H1 (cell line): Measurements from ENCODE around the gene PEPD. TPM values are rescaled to one million over a fixed set of nuclear protein-coding genes. Genes with fewer than 3 reads are reported as not detected.
A peak's percentile ranks its signal among the peaks of the same experiment; 100 is the strongest.

Source experiments
- ATF3 ChIP-seq: IDR thresholded peaks from 2 replicates; pipeline ENCODE4 v1.6.1; 2011; ENCODE audit warnings: low read depth, mild to moderate bottlenecking, low read length; ENCODE audit not compliant: insufficient read depth
- CBX8 ChIP-seq: fragments of 300-800, 300-1000 bp; sonication (generic); IDR thresholded peaks from 2 replicates; pipeline ENCODE4 v1.7.1; 2016; ENCODE audit warnings: low read depth, low read length, borderline replicate concordance
- CTCF ChIP-seq, 3 experiments: IDR thresholded peaks; 1 replicate in 2 of 3; 2 replicates in 1 of 3; pipeline versions ENCODE4 v1.5.1 to v1.6.1; 2011; ENCODE audit warnings: low read length in 3 of 3, mild to moderate bottlenecking in 3 of 3, inconsistent platforms in 2 of 3, low read depth in 1 of 3, moderate library complexity in 1 of 3; ENCODE audit not compliant: insufficient read depth in 1 of 3; ENCODE audit errors: control extremely low read depth in 1 of 3
- EGR1 ChIP-seq: IDR thresholded peaks from 2 replicates; pipeline ENCODE4 v1.6.1; 2011; ENCODE audit warnings: low read depth, low read length, borderline replicate concordance
- HDAC2 ChIP-seq, 2 experiments: fragments of 300-600 bp in 1 of 2; sonication (generic) in 1 of 2; IDR thresholded peaks; 2 replicates each; pipeline ENCODE4 v1.6.1; 2011 to 2012; ENCODE audit warnings: low read depth in 2 of 2, low read length in 2 of 2, mild to moderate bottlenecking in 2 of 2, moderate library complexity in 2 of 2, borderline replicate concordance in 1 of 2, inconsistent platforms in 1 of 2
- KDM1A ChIP-seq: fragments of 200-600, 300-600 bp; sonication (generic); IDR thresholded peaks from 2 replicates; pipeline ENCODE4 v1.7.1; 2016; ENCODE audit warnings: mild to moderate bottlenecking, low read length, borderline replicate concordance
- PHF8 ChIP-seq: fragments of 200-600 bp; sonication (generic); conservative IDR thresholded peaks from 2 replicates; pipeline ENCODE4 v1.7.1; 2012; ENCODE audit warnings: low read depth, mild to moderate bottlenecking, inconsistent platforms, low read length, moderate library complexity
- POLR2AphosphoS5 ChIP-seq: IDR thresholded peaks from 2 replicates; pipeline ENCODE4 v1.6.1; 2011; ENCODE audit warnings: low read depth, low read length
- SAP30 ChIP-seq: fragments of 300-600 bp; sonication (generic); IDR thresholded peaks from 2 replicates; pipeline ENCODE4 v1.7.1; 2012; ENCODE audit warnings: low read length, moderate library complexity, mild to moderate bottlenecking, inconsistent platforms; ENCODE audit not compliant: insufficient read depth, insufficient replicate concordance
- SIX5 ChIP-seq: IDR thresholded peaks from 2 replicates; pipeline ENCODE4 v1.6.1; 2011; ENCODE audit warnings: mild to moderate bottlenecking, low read depth, low read length
- SP1 ChIP-seq: IDR thresholded peaks from 2 replicates; pipeline ENCODE4 v1.6.1; 2011; ENCODE audit warnings: low read depth, low read length
- TBP ChIP-seq: IDR thresholded peaks from 2 replicates; pipeline ENCODE4 v1.6.1; 2011; ENCODE audit warnings: low read depth, low read length, improper control_type of control experiment
- TCF12 ChIP-seq: IDR thresholded peaks from 2 replicates; pipeline ENCODE4 v1.6.1; 2011; ENCODE audit warnings: low read depth, mild to moderate bottlenecking, low read length
- YY1 ChIP-seq: IDR thresholded peaks from 2 replicates; pipeline ENCODE4 v1.6.1; 2011; ENCODE audit warnings: low read depth, mild to moderate bottlenecking, low read length
- polyA plus RNA-seq, 7 experiments: library from polyadenylated mRNA; depleted of rRNA in 3 of 7; stranded (reverse) in 5 of 7; unstranded in 2 of 7; fragments of >200 nt in 5 of 7; fragments of 200-250 nt in 2 of 7; gene quantifications; 1 replicate in 5 of 7; 2 replicates in 1 of 7; 4 replicates in 1 of 7; pipeline versions ENCODE4 v1.2.1 to v1.2.3, GENCODE V29; 2011 to 2013; ENCODE audit warnings: missing spikeins in 2 of 7, mixed read lengths in 2 of 7
- total RNA-seq: library from RNA; stranded (reverse); fragmentation: NEBNext Ultra II Directional; extraction: Animal tissue kit (Norgen Biotek cat#: 25700); gene quantifications from 2 replicates; pipeline ENCODE4 v1.2.1, GENCODE V29; 2021

Gene PEPD
- total and polyA plus RNA-seq, 2 of the 8 experiments (the other 6 are each of a cell fraction or from before 2014, with no cell fraction given): 84.1 to 178 TPM

- TF ChIP-seq KDM1A: no peak
- TF ChIP-seq SIX5: no peak
- TF ChIP-seq TCF12: no peak
- peak; percentile 46; the same call in 1 of the 2 replicates for TF ChIP-seq TBP
- no peak for TF ChIP-seq EGR1
- peak; percentile 96 for TF ChIP-seq PHF8
- peak in 1 of 2 experiments; percentile 48; a peak in 2 of 4 replicates for TF ChIP-seq HDAC2 (IDR thresholded peaks at IDR 0.05; ENCODE audit: borderline replicate concordance in 1 of 2, low read depth in 2 of 2, low read length in 2 of 2)
- peak; percentile 68 for TF ChIP-seq POLR2AphosphoS5
- TF ChIP-seq CTCF (IDR thresholded peaks at IDR 0.05; ENCODE audit: control extremely low read depth in 1 of 3, insufficient read depth in 1 of 3, low read depth in 1 of 3, low read length in 3 of 3): peak in 1 of 3 experiments; percentile 9; a peak in 2 of 4 replicates
- no peak for TF ChIP-seq YY1
- no peak for TF ChIP-seq CBX8
- TF ChIP-seq ATF3: no peak
- peak; percentile 71 for TF ChIP-seq SP1
- no peak for TF ChIP-seq SAP30
- TF ChIP-seq, all 59 proteins: peak for 15
Observed at GRCh38 chr19:33373453-33374235, 147.9 kb downstream of the PEPD start, which contains the start of gene CEBPG (continued).
